Midbrain (tissue), 1 donor: Measurements from ENCODE around the gene OR8B3.

Source experiments
- DNase-seq: peaks from one replicate; lab custom pipeline; 2025; lab: John Stamatoyannopoulos, UW

The OR8B3 gene

DNA sequence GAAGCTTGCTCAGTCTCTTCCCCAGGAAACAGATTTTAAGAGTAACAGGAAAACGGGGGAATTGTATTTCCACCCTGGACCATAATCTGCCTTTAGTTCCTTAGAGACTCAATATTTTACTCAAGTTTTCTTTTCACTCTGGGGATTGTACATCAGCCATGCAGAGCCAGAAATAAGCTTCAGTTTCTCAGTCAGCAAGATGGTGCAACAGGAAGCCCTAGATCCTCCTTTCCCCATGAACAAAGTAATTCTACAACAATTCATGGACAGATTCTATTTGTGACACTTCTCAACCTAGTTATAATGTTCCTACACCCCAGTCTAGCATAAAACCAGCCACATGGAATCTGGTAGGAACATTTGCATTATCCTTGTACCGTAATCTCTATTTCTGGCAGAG lies 39.3 kb downstream of the OR8B3 start:
- no peak for DNase-seq

DNA sequence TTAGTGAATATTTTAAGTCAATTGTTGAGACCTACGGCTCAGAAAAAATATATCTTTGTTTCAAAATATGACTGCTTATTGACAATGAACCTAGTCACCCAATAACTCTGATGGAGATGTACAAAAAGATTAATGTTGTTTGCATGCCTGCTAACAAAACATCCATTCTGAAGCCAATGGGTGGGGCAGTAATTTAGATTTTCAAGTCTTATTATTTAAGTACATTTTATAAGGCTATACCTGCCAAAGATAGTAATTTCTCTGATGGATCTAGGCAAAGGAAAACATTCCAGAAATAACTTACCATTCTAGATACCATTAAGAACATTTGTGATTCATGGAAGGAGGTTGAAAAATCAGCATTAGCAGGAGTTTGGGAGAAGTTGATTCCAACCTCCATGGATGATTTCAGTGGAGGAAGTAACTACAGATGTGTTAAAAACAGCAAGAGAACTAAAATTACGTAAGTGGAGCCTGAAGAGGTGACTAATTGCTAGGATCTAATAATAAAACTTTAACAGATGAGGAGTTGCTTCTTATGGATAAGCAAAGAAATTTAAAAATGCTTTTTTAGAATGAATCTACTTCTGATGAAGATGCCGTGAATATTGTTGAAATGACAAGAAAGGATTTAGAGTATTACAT lies 52.4 kb downstream of the OR8B3 start:
- DNase-seq, result no peak
